GM12878 (cell line): ENCODE results near the gene ALPK1. TPM values are rescaled to one million over a fixed set of nuclear protein-coding genes. Genes with fewer than 3 reads are reported as not detected.

Experiments used
- ATAC-seq: fragments of 200-7000 bp; cut with Tn5 transposase; 3 replicates; pipeline ENCODE4 v1.9.1; 2020; ENCODE audit warnings: mild to moderate bottlenecking, moderate library complexity
- BruUV-seq: library from RNA; stranded (reverse); fragments of 400-500 nt; replicated peaks from 2 replicates; lab custom pipeline; 2021; lab: Mats Ljungman, UMichigan
- CTCF ChIA-PET: fragments of 300-600 bp; sonication (Branson Sonifier 250); formaldehyde crosslinking; extraction: SDS; loops from one replicate; lab custom pipeline; 2021; ENCODE audit warnings: inconsistent platforms; lab: Yijun Ruan, JAX
- POLR2A ChIA-PET: fragments of 350-600 bp; formaldehyde crosslinking; extraction: SDS; loops from one replicate; lab custom pipeline; 2021; ENCODE audit warnings: inconsistent platforms; lab: Charles Lee
- RAD21 ChIA-PET: fragments of 300-600 bp; sonication (Branson Sonifier 250); formaldehyde crosslinking; loops from one replicate; lab custom pipeline; 2023; ENCODE audit warnings: antibody characterized with exemption; ENCODE audit not compliant: unreplicated experiment; lab: Charles Lee
- SMC1A ChIA-PET: fragments of 300-600 bp; sonication (Branson Sonifier 250); formaldehyde crosslinking; loops from one replicate; lab custom pipeline; 2023; ENCODE audit not compliant: unreplicated experiment, uncharacterized antibody; lab: Charles Lee
- DNase-seq: peaks from one replicate; pipeline ENCODE4 v3.0.0-alpha.2; 2011; ENCODE audit warnings: low read depth, low spot score
- FAIRE-seq: peaks from 3 replicates; lab custom pipeline; 2011; peaks lifted over from hg19 to GRCh38; lab: Jason Lieb, UNC
- H2AFZ ChIP-seq: 2 replicates; pipeline ENCODE4 v1.6.0; 2011; ENCODE audit warnings: low read depth, low read length, control low read depth; ENCODE audit not compliant: control insufficient read depth
- H3K27ac ChIP-seq: 2 replicates; pipeline ENCODE4 v1.5.1; 2011; ENCODE audit warnings: control low read depth; ENCODE audit not compliant: control insufficient read depth, insufficient read depth
- H3K27me3 ChIP-seq, 2 experiments: replicated peaks in 1 of 2; 2 replicates each; pipeline versions ENCODE4 v1.6.0 to v1.6.1; 2011; ENCODE audit warnings: low read length in 1 of 2; ENCODE audit not compliant: control insufficient read depth in 2 of 2, insufficient read depth in 2 of 2
- H3K36me3 ChIP-seq, 2 experiments: 2 replicates each; pipeline ENCODE4 v1.5.1; 2011; ENCODE audit warnings: low read length in 1 of 2; ENCODE audit not compliant: control insufficient read depth in 2 of 2, insufficient read depth in 2 of 2
- H3K4me1 ChIP-seq: 2 replicates; pipeline ENCODE4 v1.6.1; 2011; ENCODE audit warnings: mild to moderate bottlenecking, low read length, moderate library complexity, mixed read lengths; ENCODE audit not compliant: control insufficient read depth, insufficient read depth
- H3K4me2 ChIP-seq: 2 replicates; pipeline ENCODE4 v1.6.0; 2011; ENCODE audit warnings: control low read depth; ENCODE audit not compliant: control insufficient read depth, insufficient read depth
- H3K4me3 ChIP-seq: fragments of 200-600 bp; sonication (generic); 2 replicates; pipeline ENCODE4 v1.5.1; 2016
- H3K79me2 ChIP-seq: 2 replicates; pipeline ENCODE4 v1.6.0; 2011; ENCODE audit warnings: low read length; ENCODE audit not compliant: control insufficient read depth, insufficient read depth
- H3K9ac ChIP-seq: 2 replicates; pipeline ENCODE4 v1.8.0; 2011; ENCODE audit warnings: low read length, control low read depth, mixed read lengths; ENCODE audit not compliant: control insufficient read depth, insufficient read depth
- H3K9me3 ChIP-seq: replicated peaks from 3 replicates; pipeline ENCODE4 v1.5.1; 2011; ENCODE audit warnings: mild to moderate bottlenecking, low read length; ENCODE audit not compliant: control insufficient read depth, insufficient read depth
- H4K20me1 ChIP-seq: 2 replicates; pipeline ENCODE4 v1.6.0; 2011; ENCODE audit not compliant: control insufficient read depth, insufficient read depth
- IRF5 ChIP-seq: fragments of 450-650 bp; IDR thresholded peaks from 2 replicates; pipeline ENCODE4 v1.6.1; 2017; ENCODE audit warnings: borderline replicate concordance
- SMARCA5 ChIP-seq: fragments of 450-650 bp; IDR thresholded peaks from 2 replicates; pipeline ENCODE4 v1.6.1; 2017; ENCODE audit warnings: mild to moderate bottlenecking
- TARDBP ChIP-seq: IDR thresholded peaks from 2 replicates; pipeline ENCODE4 v1.6.1; 2016; ENCODE audit warnings: borderline replicate concordance
- ZBTB4 ChIP-seq: fragments of 450-650 bp; formaldehyde crosslinking; IDR thresholded peaks from 2 replicates; pipeline ENCODE4 v1.4.0; 2022; ENCODE audit warnings: mild to moderate bottlenecking, moderate library complexity
- WGBS: methylation state at CpG from one replicate; pipeline ENCODE4 v1.1.6; 2016; ENCODE audit warnings: low lambda C conversion rate; ENCODE audit not compliant: insufficient replicate concordance, insufficient coverage; ENCODE audit errors: missing lambda C conversion rate; 5-methylcytosine and 5-hydroxymethylcytosine counted together
- in situ Hi-C: fragments of 300-500 bp; cut with MboI; formaldehyde crosslinking; loops from 9 replicates; pipeline ENCODE4 v1.14.3; 2018; ENCODE audit warnings: mixed read lengths
- intact Hi-C: fragments of 100-400 bp; cut with micrococcal nuclease; formaldehyde crosslinking; loops from one replicate; pipeline ENCODE4 v1.14.2; 2022; ENCODE audit not compliant: unreplicated experiment
- polyA plus RNA-seq, 11 experiments: library from polyadenylated mRNA; depleted of rRNA in 4 of 11; unstranded in 6 of 11; stranded (reverse) in 5 of 11; fragments of >200 nt; fragmentation: Nextera tagmentation in 4 of 11; fragmentation: Illumina TruSeq in 1 of 11; extraction: Ambion mirVana in 4 of 11; extraction: Trizol in 1 of 11; gene quantifications; 1 replicate in 1 of 11; 2 replicates in 10 of 11; pipeline versions ENCODE4 v1.2.1 to v1.2.3, GENCODE V29; 2011 to 2016; ENCODE audit warnings: inconsistent platforms in 2 of 11, missing spikeins in 2 of 11, low read depth in 1 of 11
- total RNA-seq, 4 experiments: library from RNA; depleted of rRNA in 3 of 4; stranded (reverse); fragments of >200 nt in 3 of 4; fragmentation: Illumina TruSeq in 1 of 4; extraction: Trizol in 1 of 4; gene quantifications; 2 replicates each; pipeline versions ENCODE4 v1.2.1 to v1.2.3, GENCODE V29; 2013 to 2021

Gene ALPK1
- total and polyA plus RNA-seq, 10 of the 15 experiments (the other 5 are each of a cell fraction or from before 2014, with no cell fraction given) = 8.5 to 32.3 (median 22.6) TPM

DNA sequence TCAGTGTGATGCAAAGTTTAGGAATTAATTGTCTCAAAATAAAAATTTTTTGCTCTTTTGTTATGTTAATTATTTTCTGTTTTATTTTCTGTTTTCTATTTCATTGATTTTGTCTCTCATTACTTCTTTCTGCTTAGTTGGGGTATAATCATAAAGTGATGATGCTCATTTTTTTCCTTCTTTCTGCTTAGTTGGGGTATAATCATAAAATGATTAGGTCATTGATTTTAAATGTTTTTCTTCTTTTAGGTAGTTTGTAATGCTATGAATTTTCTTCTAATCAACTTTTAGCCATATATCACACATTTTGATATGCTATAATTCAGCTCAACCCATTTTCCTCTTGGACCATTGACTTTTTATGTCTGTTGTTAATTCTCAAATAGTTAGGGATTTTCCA, 175.1 kb downstream of the ALPK1 start (continued):
- TF ChIP-seq ZBTB4 (CRISPR knock-in tag) = no peak

DNA sequence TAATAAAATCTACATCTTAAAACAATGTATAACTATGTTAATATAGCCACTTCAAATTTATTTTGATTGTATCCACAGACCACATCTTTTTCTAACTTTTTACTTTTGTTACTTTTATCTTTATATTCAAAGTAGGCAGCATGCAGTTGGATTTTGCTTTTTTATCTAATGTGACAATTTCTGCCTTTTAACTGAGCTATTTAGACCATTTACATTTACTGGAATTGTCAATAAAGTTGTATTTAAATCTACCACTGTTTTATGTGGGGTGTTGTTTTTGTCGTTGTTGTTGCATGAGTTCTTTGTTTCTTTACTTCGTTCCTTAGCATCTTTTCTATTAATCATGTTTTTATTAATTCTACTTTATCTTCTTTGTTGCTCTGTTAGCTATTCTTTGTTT, 176.8 kb downstream of the ALPK1 start:
- Histone ChIP-seq H2AFZ (no peak overlapping the region), H3K27me3 (no peaks in the 10 kb centered on the region), H3K9ac (no peak overlapping the region), H3K9me3 (no peaks in the 10 kb centered on the region), H3K4me1 (no peaks in the 10 kb centered on the region), H4K20me1 (no peaks in the 10 kb centered on the region), H3K36me3 (no peaks in the 10 kb centered on the region), H3K4me3 (no peak overlapping the region), H3K79me2 (no peaks in the 10 kb centered on the region), H3K27ac (no peak overlapping the region), H3K4me2 (no peak overlapping the region)
- SMC1A ChIA-PET = interaction anchor here (0.6 kb wide), 1 partner anchor 138 kb away, joined by 3 read pairs; no protein-coding TSS in a partner anchor
- POLR2A ChIA-PET = no interaction called here
- CTCF ChIA-PET = no interaction called here
- in situ Hi-C loops (no loop called here), intact Hi-C loops (no loop called here)
- TF ChIP-seq TARDBP = no peak
- TF ChIP-seq IRF5 = no peak
- no peak for TF ChIP-seq SMARCA5
- ATAC-seq (no peak), FAIRE-seq (no peak), DNase-seq (no peak)
- no TSS peak for BruUV-seq
- 78% methylated on average over 2 of the region's 2 CpGs for WGBS
- RAD21 ChIA-PET = no interaction called here
